GM12875 (cell line): ENCODE measurements around the gene APOA5.

Source experiments
- H3K4me3 ChIP-seq: one replicate; pipeline ENCODE4 v1.5.1; 2011; ENCODE audit warnings: low read depth, low read length, control low read depth
- CTCF ChIP-seq: IDR thresholded peaks from 2 replicates; pipeline ENCODE4 v1.5.1; 2011; ENCODE audit warnings: low read depth, mild to moderate bottlenecking, control low read depth, inconsistent platforms, low read length, moderate library complexity, borderline replicate concordance; ENCODE audit not compliant: insufficient read depth

The APOA5 gene

DNA sequence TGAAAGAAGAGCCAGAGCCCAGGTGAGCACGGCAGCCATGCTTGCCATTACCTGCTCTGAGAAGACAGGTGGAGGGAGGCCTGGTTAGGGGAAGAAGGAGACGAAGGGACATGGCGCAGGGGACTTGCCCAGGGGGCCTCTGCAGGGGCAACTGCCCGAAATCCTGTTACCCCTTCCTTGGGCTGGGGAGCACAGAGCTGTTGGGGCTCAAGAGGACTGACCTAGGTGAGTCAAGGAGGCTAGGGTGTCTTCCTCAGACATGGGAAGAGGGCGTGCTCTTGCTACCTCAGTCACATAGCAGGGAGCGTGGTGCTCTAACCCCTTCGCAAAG, at the start of gene APOA5:
Gene APOA5, minus strand, starts transcription at position 67 of the 331 bp plus-strand sequence. Its CDS starts 19 bp downstream, at position 48.
- TF ChIP-seq CTCF: no peak
- no peak within 1 kb of the TSS for H3K4me3 ChIP-seq

DNA sequence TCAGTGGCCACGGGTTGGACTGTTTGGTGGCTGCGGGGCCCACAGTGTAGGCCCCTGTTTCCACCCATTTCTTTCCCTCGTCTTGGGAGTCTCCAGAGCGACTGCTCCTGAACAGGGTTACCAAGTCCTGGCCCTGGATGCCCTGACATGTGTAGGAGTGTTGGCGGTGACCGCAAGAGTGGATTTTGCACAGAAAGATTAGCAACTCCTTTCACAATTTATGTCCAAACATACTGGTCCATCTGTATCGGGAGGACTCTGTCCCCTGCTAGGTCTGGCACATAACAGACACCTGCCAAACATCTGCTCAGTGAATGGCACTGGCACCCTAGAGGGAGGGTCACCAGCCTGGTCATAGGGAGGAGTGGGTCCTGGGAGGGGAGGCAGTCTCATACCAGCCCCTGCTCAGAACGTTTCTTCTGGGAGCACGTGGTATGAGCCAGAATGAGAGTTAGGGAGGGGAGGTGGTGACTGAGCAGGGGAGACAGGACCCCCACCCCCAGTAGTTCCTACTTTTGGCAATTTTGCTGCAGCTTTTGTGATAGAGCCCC, 49.1 kb upstream of the APOA5 start:
- no peak for TF ChIP-seq CTCF
- H3K4me3 ChIP-seq: no peak overlapping the region

DNA sequence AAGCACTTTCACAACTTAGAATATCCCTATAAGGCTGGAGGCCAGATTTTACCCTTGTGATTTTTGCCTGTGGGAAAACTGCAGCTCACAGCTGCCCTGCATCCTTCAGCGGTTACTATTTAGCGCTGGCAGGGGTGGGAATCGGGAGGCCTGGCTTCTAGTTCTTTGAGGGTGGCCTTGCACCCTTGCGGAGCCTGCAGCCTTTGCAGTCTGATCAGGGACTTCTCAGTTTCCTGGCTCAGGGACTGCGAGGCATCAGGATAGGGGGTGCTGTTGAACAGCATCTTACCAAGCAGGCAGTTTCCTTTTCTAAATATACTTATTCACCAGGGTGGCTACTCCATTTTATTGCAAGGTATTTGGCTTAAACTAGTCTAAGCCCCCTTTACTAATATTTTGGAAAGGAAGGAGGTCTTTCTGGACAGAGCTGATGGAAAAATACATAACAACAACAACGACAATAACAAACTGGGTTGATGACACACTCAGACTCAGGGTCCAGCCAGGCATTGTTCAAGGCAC, 48.6 kb upstream of the APOA5 start:
- no peak overlapping the region for H3K4me3 ChIP-seq

DNA sequence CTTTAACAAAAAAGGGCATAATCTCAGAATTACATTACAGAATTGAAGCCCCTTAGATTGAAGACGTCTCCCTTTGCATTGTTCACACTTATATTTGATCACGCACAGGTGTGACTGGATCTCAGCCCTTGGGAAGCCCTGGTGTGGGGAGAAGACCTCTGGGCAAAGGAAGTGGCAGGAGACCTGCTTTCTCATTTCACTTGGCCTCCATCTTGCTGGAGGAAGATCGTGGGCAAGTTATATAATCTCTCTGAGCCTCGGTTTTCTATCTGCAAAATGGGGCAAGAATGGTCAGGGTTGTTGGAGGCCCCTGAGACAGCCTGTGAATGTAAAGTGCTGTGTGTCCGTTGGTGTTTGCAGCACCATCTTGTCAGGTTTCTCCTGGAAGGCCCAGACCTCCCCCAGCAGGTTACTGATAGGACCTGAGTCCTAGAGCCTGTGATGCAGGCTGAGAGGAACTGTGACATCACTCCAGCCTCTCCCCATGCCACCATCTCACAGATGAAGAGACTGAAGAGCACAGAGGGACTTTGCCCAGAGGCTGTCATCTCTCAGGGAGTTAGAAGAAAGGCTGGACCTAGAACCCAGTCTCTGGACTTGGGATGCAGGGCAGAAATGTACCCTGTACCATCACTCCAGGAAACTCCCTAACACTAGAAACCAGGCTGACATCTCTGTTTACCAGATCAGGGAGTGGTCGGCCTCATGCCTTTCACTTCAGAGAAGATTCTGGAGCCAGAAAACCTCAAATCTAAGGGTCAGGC, 46.8 kb upstream of the APOA5 start:
- H3K4me3 ChIP-seq: no peak overlapping the region
- TF ChIP-seq CTCF: no peak

More for the DNA sequence above, 48.6 kb upstream of the APOA5 start:
- no peak for TF ChIP-seq CTCF

DNA sequence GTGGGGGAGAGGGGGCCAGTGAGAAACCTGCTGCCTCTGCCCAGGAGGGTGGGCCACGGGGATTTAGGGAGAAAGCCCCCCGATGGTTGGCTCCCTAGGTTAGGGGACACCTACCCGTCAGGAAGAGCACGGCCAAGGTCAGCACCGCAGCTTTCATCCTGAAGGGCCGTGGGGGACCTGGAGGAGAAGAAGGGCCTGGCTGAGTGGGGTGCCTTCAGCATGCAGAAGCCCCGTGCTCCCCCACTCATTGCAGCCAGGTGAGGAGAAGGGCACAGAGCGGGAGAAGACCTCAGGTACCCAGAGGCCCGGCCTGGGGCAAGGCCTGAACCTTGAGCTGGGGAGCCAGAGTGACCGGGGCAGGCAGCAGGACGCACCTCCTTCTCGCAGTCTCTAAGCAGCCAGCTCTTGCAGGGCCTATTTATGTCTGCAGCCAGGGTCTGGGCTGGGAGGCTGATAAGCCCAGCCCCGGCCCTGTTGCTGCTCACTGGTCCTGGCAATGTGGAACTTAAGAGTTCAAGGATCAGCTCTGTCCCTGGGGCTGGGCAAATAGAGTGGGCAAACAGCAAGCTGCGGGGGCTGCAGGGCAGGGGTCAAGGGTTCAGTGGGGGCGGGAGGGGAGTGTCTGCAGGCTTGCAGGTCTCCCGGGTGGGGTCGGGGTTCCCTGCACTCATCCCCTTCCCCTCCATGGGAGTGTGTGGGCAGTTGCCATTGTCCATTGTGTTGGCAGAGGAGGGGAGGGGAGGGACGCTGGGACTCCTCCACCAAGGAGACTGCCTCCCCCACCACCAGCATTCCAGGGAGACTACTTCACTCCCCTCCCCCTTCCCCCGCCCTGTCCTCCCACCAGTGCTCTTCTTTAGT, 45.8 kb upstream of the APOA5 start, which contains the start of gene APOA1:
Gene APOA1, minus strand, starts transcription at position 392 of the 861 bp plus-strand sequence. Its CDS starts 235 bp downstream, at position 157.
- no peak for TF ChIP-seq CTCF
- H3K4me3 ChIP-seq: no peak within 1 kb of the TSS

- H3K4me3 ChIP-seq: no peak overlapping the region
- no peak for TF ChIP-seq CTCF
Observed at GRCh38 chr11:116836632-116836991, 44.9 kb upstream of the APOA5 start.
